Nephron progenitor cell (in vitro differentiated cells): ENCODE results near the gene DLX1.

Experiments
- DNase-seq: peaks from one replicate; pipeline ENCODE4 v3.0.0; 2021
- H3K27ac Mint-ChIP-seq: 2 replicates; pipeline ENCODE4 v1.8.0; 2021; ENCODE audit warnings: mild to moderate bottlenecking, moderate library complexity, mixed read lengths
- H3K27me3 Mint-ChIP-seq: 2 replicates; pipeline ENCODE4 v1.8.0; 2021; ENCODE audit warnings: mild to moderate bottlenecking, low read depth, mixed read lengths; ENCODE audit not compliant: poor library complexity
- H3K36me3 Mint-ChIP-seq: 2 replicates; pipeline ENCODE4 v1.8.0; 2021; ENCODE audit warnings: low read depth, mixed read lengths
- H3K4me1 Mint-ChIP-seq: 2 replicates; pipeline ENCODE4 v1.8.0; 2021; ENCODE audit warnings: mixed read lengths
- H3K4me3 Mint-ChIP-seq: 2 replicates; pipeline ENCODE4 v1.8.0; 2021; ENCODE audit warnings: mild to moderate bottlenecking, moderate library complexity, mixed read lengths
- H3K9me3 Mint-ChIP-seq: 2 replicates; pipeline ENCODE4 v1.8.0; 2021; ENCODE audit warnings: mild to moderate bottlenecking, moderate library complexity, mixed read lengths
- CTCF ChIP-seq: fragments of 200-600 bp; sonication (generic); IDR thresholded peaks from 2 replicates; pipeline ENCODE4 v1.5.0; 2021; ENCODE audit warnings: antibody characterized with exemption

Gene DLX1

GRCh38 chr2:172085460-172086159, at the start of gene DLX1:
TSS of gene DLX1 (plus strand) at chr2:172085507. CDS start at chr2:172085678, 171 bp downstream.
- H3K9me3 Mint-ChIP-seq = no peaks in the 10 kb centered on the region

GRCh38 chr2:172038121-172038520, 47.2 kb upstream of the DLX1 start:
- peaks cover 10% of the 10 kb centered on the region for H3K9me3 Mint-ChIP-seq
- TF ChIP-seq CTCF = no peak
- H3K36me3 Mint-ChIP-seq = peaks cover 15% of the 10 kb centered on the region
- no peaks in the 10 kb centered on the region for H3K27me3 Mint-ChIP-seq
- no peak overlapping the region for H3K4me3 Mint-ChIP-seq
- H3K4me1 Mint-ChIP-seq = peaks cover 21% of the 10 kb centered on the region
- DNase-seq = no peak
- H3K27ac Mint-ChIP-seq = no peak overlapping the region

More at GRCh38 chr2:172085460-172086159, at the start of gene DLX1:
- H3K4me3 Mint-ChIP-seq = peak within 1 kb of the TSS; percentile 82
- no peak for TF ChIP-seq CTCF
- H3K36me3 Mint-ChIP-seq = no peaks in the 10 kb centered on the region
- H3K27me3 Mint-ChIP-seq = peaks cover 100% of the 10 kb centered on the region
- no peak within 1 kb of the TSS for H3K27ac Mint-ChIP-seq
- H3K4me1 Mint-ChIP-seq = peaks cover 42% of the 10 kb centered on the region
- DNase-seq = no peak

- no peak for TF ChIP-seq CTCF
- Mint-ChIP-seq H3K27ac (no peak overlapping the region), H3K4me3 (no peak overlapping the region), H3K27me3 (no peaks in the 10 kb centered on the region), H3K4me1 (peaks cover 21% of the 10 kb centered on the region), H3K36me3 (peaks cover 15% of the 10 kb centered on the region), H3K9me3 (peaks cover 10% of the 10 kb centered on the region)
- DNase-seq = no peak
Observed at GRCh38 chr2:172038604-172039003, 46.7 kb upstream of the DLX1 start.

- no peak overlapping the region for H3K4me3 Mint-ChIP-seq
- no peak overlapping the region for H3K27ac Mint-ChIP-seq
- H3K4me1 Mint-ChIP-seq = peaks cover 21% of the 10 kb centered on the region
- H3K27me3 Mint-ChIP-seq = no peaks in the 10 kb centered on the region
- no peak for TF ChIP-seq CTCF
- DNase-seq = no peak
- H3K9me3 Mint-ChIP-seq = peaks cover 10% of the 10 kb centered on the region
- peaks cover 15% of the 10 kb centered on the region for H3K36me3 Mint-ChIP-seq
Observed at GRCh38 chr2:172039011-172039704, 46.1 kb upstream of the DLX1 start.

GRCh38 chr2:172040311-172040710, 45.0 kb upstream of the DLX1 start:
- H3K27me3 Mint-ChIP-seq = no peaks in the 10 kb centered on the region
- TF ChIP-seq CTCF = no peak
- H3K4me1 Mint-ChIP-seq = peaks cover 21% of the 10 kb centered on the region
- H3K36me3 Mint-ChIP-seq = peaks cover 14% of the 10 kb centered on the region
- H3K27ac Mint-ChIP-seq = peak overlapping the region; percentile 80
- H3K4me3 Mint-ChIP-seq = no peak overlapping the region
- DNase-seq = no peak
- H3K9me3 Mint-ChIP-seq = peaks cover 8% of the 10 kb centered on the region
